HG03432 (cell line): ENCODE measurements around the gene C11orf52.

Experiments used
- ATAC-seq: cut with Tn5 transposase; IDR thresholded peaks from one replicate; pipeline ENCODE4 v1.9.1; 2021; ENCODE audit warnings: mild to moderate bottlenecking, moderate library complexity; ENCODE audit not compliant: unreplicated experiment

The C11orf52 gene

DNA sequence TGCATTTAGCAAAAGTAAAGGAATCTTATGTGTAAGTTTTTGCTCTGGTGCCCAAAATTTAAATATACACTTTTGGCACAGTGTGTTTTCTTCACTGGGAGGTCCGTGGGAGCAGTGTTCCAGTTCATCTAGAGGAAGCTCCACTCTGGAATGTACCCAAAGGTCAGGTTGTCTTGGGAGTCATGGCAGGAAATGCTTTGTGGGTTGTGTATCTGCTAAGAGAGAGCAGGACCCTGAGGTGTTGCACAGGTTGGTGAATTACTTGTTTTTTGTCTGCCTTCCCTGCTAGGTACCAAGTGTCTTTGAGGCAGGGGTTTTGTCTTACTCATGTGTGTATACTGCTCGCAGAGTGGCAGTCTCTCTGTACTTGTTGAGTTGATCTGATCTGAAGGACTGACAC, 55.7 kb downstream of the C11orf52 start:
- ATAC-seq, result no peak

DNA sequence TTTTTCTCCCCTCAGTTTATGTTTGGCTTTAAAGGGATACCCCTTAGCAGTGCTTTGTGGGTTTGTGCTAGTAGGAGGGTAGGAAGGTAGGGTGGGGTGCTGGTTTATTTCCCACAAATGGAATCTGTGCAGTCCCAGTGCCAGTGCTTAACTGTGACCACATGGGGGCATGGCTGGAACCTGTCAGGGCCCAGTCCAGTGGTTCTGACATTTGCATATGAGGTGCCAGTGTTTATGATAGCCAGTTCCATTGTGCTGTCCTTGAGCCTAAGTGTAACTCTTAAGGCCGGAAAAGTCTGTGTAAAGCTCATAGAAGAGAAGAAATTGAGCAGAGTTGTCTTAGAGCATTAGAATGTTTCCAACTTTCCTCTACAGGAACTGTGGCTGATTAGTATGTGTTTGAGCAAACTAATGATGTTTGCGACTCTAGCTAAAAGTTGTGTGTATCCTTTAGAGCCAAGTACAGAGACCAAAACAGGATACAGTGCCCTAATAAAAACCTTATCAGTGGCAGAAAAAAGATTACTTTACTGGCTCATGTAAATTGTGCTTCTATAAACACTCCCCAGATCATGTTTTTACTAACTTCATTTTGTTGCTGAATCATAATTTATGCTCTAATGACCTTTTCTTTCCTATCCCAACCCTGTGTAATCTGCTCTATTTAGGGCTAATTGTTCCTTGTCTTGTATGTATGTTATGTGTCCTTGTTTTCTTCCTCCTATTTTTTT, 56.5 kb downstream of the C11orf52 start:
- no peak for ATAC-seq

DNA sequence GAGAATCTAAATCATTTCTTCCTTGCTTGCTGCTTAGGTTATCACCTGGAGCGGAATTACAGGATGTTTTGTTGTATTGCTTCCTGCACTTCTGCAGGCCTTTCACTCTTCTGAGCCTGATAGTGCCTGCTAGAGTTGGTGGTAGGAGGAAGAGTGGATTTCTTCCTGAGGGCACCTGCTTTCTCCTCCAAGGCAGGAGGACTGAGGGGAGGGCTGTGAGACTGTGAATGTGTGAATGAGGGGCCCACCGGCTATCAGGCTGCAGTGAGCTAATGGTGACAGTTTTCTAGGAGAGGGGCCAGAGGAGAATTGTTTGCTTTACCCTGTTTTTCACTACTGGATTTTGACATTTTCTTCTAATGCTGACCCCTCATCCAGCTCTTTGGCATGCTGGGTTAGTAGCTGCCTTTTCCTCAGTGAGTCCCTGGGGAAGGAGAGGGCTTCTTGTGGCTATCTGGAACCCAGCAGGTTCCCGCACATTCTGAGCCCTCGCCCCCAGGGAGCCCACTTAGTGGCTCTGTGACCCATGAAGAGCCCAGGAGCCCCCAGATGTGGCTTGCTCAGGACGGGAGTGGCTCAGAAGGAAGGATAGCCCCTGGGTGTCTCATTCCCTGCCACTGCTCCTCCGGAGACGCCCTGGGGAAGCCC, 57.5 kb downstream of the C11orf52 start:
- no peak for ATAC-seq
